IMR-90 (cell line): ENCODE results near the gene ADCY5. TPM values are rescaled to one million over a fixed set of nuclear protein-coding genes. Genes with fewer than 3 reads are reported as not detected.

Experiments used
- ATAC-seq: fragments of 200-7000 bp; cut with Tn5 transposase; 2 replicates; pipeline ENCODE4 v1.9.1; 2020; ENCODE audit warnings: low read depth, mild to moderate bottlenecking, moderate library complexity
- BruUV-seq: library from RNA; stranded (reverse); fragments of 400-500 nt; replicated peaks from 2 replicates; lab custom pipeline; 2021; lab: Mats Ljungman, UMichigan
- CTCF ChIA-PET: fragments of 300-600 bp; formaldehyde crosslinking; extraction: SDS; loops from one replicate; lab custom pipeline; 2021; ENCODE audit warnings: antibody characterized with exemption; lab: Yijun Ruan, JAX
- POLR2A ChIA-PET: fragments of 300-600 bp; sonication (Branson Sonifier 250); formaldehyde crosslinking; loops from one replicate; lab custom pipeline; 2022; ENCODE audit warnings: antibody characterized with exemption; ENCODE audit not compliant: unreplicated experiment; lab: Charles Lee
- DNase-seq: peaks from one replicate; pipeline ENCODE4 v3.0.0; 2013
- H2AFZ ChIP-seq: replicated peaks from 2 replicates; pipeline ENCODE3; 2013; ENCODE audit warnings: low read length, mild to moderate bottlenecking; ENCODE audit not compliant: poor library complexity
- H2AK5ac ChIP-seq: 2 replicates; pipeline ENCODE4 v1.6.1; 2013; ENCODE audit warnings: low read depth, low read length, inconsistent platforms
- H2AK9ac ChIP-seq: replicated peaks from 2 replicates; pipeline ENCODE3; 2013; ENCODE audit warnings: mild to moderate bottlenecking, low read depth, low read length, moderate library complexity; ENCODE audit not compliant: poor library complexity
- H2BK120ac ChIP-seq: 2 replicates; pipeline ENCODE4 v1.6.1; 2013; ENCODE audit warnings: low read depth, low read length, inconsistent platforms
- H2BK15ac ChIP-seq: 3 replicates; pipeline ENCODE4 v1.6.1; 2013; ENCODE audit warnings: low read depth, low read length, inconsistent platforms
- H2BK20ac ChIP-seq: 2 replicates; pipeline ENCODE4 v1.6.1; 2013; ENCODE audit warnings: low read depth, mild to moderate bottlenecking, inconsistent platforms, low read length, moderate library complexity
- H2BK5ac ChIP-seq: 2 replicates; pipeline ENCODE4 v1.6.1; 2013; ENCODE audit warnings: mild to moderate bottlenecking, low read depth, low read length, inconsistent platforms; ENCODE audit not compliant: poor library complexity, severe bottlenecking
- H3K14ac ChIP-seq: replicated peaks from 2 replicates; pipeline ENCODE4 v1.6.1; 2013; ENCODE audit warnings: low read depth, low read length, inconsistent platforms
- H3K18ac ChIP-seq: 2 replicates; pipeline ENCODE4 v1.6.1; 2013; ENCODE audit warnings: low read depth, low read length, control low read depth
- H3K23ac ChIP-seq: 2 replicates; pipeline ENCODE4 v1.6.1; 2013; ENCODE audit warnings: low read depth, low read length, inconsistent platforms
- H3K27ac ChIP-seq: 2 replicates; pipeline ENCODE4 v1.5.1; 2013; ENCODE audit warnings: mild to moderate bottlenecking, control low read depth, low read length; ENCODE audit not compliant: insufficient read depth
- H3K27me3 ChIP-seq: 2 replicates; pipeline ENCODE4 v1.6.1; 2013; ENCODE audit warnings: low read length; ENCODE audit not compliant: control insufficient read depth, insufficient read depth
- H3K36me3 ChIP-seq: 2 replicates; pipeline ENCODE4 v1.6.1; 2013; ENCODE audit warnings: low read length, mixed read lengths; ENCODE audit not compliant: control insufficient read depth, insufficient read depth
- H3K4ac ChIP-seq: 2 replicates; pipeline ENCODE4 v1.6.1; 2013; ENCODE audit warnings: low read depth, low read length, inconsistent platforms
- H3K4me1 ChIP-seq: 2 replicates; pipeline ENCODE4 v1.6.1; 2013; ENCODE audit warnings: low read length, mixed read lengths; ENCODE audit not compliant: control insufficient read depth, insufficient read depth
- H3K4me2 ChIP-seq: 2 replicates; pipeline ENCODE4 v1.6.1; 2013; ENCODE audit warnings: low read depth, mild to moderate bottlenecking, control low read depth, low read length, moderate library complexity
- H3K4me3 ChIP-seq: 2 replicates; pipeline ENCODE4 v1.5.1; 2013; ENCODE audit warnings: low read depth, mild to moderate bottlenecking, control low read depth, low read length, moderate library complexity; ENCODE audit not compliant: insufficient read depth
- H3K56ac ChIP-seq: 2 replicates; pipeline ENCODE4 v1.6.1; 2013; ENCODE audit warnings: low read length, inconsistent platforms; ENCODE audit not compliant: insufficient read depth; ENCODE audit errors: extremely low read depth
- H3K79me1 ChIP-seq, 2 experiments: 2 replicates each; pipeline ENCODE4 v1.6.1; 2013; ENCODE audit warnings: low read length in 2 of 2, inconsistent platforms in 1 of 2, low read depth in 1 of 2
- H3K9ac ChIP-seq: 2 replicates; pipeline ENCODE4 v1.6.1; 2013; ENCODE audit warnings: low read depth, low read length, control low read depth
- H3K9me1 ChIP-seq: 2 replicates; pipeline ENCODE4 v1.6.1; 2013; ENCODE audit warnings: low read length, inconsistent platforms; ENCODE audit not compliant: insufficient read depth
- H3K9me3 ChIP-seq: 2 replicates; pipeline ENCODE4 v1.6.1; 2013; ENCODE audit warnings: low read length; ENCODE audit not compliant: control insufficient read depth, insufficient read depth
- H4K20me1 ChIP-seq: 2 replicates; pipeline ENCODE4 v1.6.1; 2013; ENCODE audit warnings: low read length, inconsistent platforms; ENCODE audit not compliant: insufficient read depth
- H4K5ac ChIP-seq: 2 replicates; pipeline ENCODE4 v1.6.1; 2013; ENCODE audit warnings: mild to moderate bottlenecking, low read depth, low read length, control low read depth
- H4K8ac ChIP-seq, 2 experiments: 2 replicates each; pipeline ENCODE4 v1.6.1; 2013; ENCODE audit warnings: low read depth in 2 of 2, low read length in 2 of 2, control low read depth in 1 of 2, inconsistent platforms in 1 of 2
- H4K91ac ChIP-seq: 2 replicates; pipeline ENCODE4 v1.6.1; 2013; ENCODE audit warnings: low read depth, low read length, inconsistent platforms; ENCODE audit not compliant: insufficient read depth
- BHLHE40 ChIP-seq: fragments of 150-350 bp; IDR thresholded peaks from 2 replicates; pipeline ENCODE4 v1.6.1; 2016; ENCODE audit warnings: mild to moderate bottlenecking, low read depth, low read length
- CEBPB ChIP-seq: IDR thresholded peaks from 2 replicates; pipeline ENCODE4 v1.6.1; 2012; ENCODE audit warnings: low read depth, low read length, improper control_type of control experiment
- CHD1 ChIP-seq: IDR thresholded peaks from 2 replicates; pipeline ENCODE4 v1.6.1; 2012; ENCODE audit warnings: low read depth, low read length, improper control_type of control experiment
- FOS ChIP-seq: fragments of 150-350 bp; IDR thresholded peaks from 2 replicates; pipeline ENCODE4 v1.6.1; 2016; ENCODE audit warnings: low read depth, low read length
- MAFK ChIP-seq: IDR thresholded peaks from 2 replicates; pipeline ENCODE4 v1.6.1; 2012; ENCODE audit warnings: low read depth, low read length, improper control_type of control experiment
- MXI1 ChIP-seq: IDR thresholded peaks from 2 replicates; pipeline ENCODE4 v1.6.1; 2012; ENCODE audit warnings: low read depth, mild to moderate bottlenecking, low read length, moderate library complexity, borderline replicate concordance
- NFE2L2 ChIP-seq: fragments of 150-350 bp; IDR thresholded peaks from 2 replicates; pipeline ENCODE4 v1.6.1; 2016; ENCODE audit warnings: low read depth, mild to moderate bottlenecking, low read length
- POLR2A ChIP-seq: IDR thresholded peaks from 2 replicates; pipeline ENCODE4 v1.6.1; 2012; ENCODE audit warnings: mild to moderate bottlenecking, low read depth, low read length
- RAD21 ChIP-seq: IDR thresholded peaks from 2 replicates; pipeline ENCODE4 v1.6.1; 2012; ENCODE audit warnings: low read length, improper control_type of control experiment
- RFX5 ChIP-seq: IDR thresholded peaks from 2 replicates; pipeline ENCODE4 v1.8.0; 2012; ENCODE audit warnings: low read depth, mild to moderate bottlenecking, low read length, moderate library complexity
- SMC3 ChIP-seq: fragments of 150-350 bp; IDR thresholded peaks from 2 replicates; pipeline ENCODE4 v1.6.1; 2016; ENCODE audit warnings: low read depth, mild to moderate bottlenecking, antibody characterized with exemption, low read length, moderate library complexity
- WGBS, 2 experiments: methylation state at CpG; one replicate each; pipeline versions ENCODE4 v1.1.5 to v1.1.7; 2013; ENCODE audit warnings: missing lambda C conversion rate in 2 of 2; ENCODE audit not compliant: insufficient read length in 1 of 2; ENCODE audit errors: extremely low coverage in 2 of 2; 5-methylcytosine and 5-hydroxymethylcytosine counted together
- dilution Hi-C: fragments of 300-500 bp; cut with HindIII; formaldehyde crosslinking; loops from one replicate; pipeline ENCODE4 v1.14.3; 2018; ENCODE audit warnings: low sequenced_read_pairs; ENCODE audit not compliant: unreplicated experiment
- in situ Hi-C: fragments of 300-500 bp; cut with MboI; formaldehyde crosslinking; loops from 3 replicates; pipeline ENCODE4 v1.14.3; 2019; ENCODE audit warnings: low sequenced_read_pairs, inconsistent platforms, mixed read lengths
- intact Hi-C: fragments of 100-400 bp; cut with micrococcal nuclease; formaldehyde crosslinking; loops from 2 replicates; pipeline ENCODE4 v1.10.0; 2022
- polyA plus RNA-seq, 3 experiments: library from polyadenylated mRNA; depleted of rRNA; stranded (reverse); fragments of >200 nt; gene quantifications; 2 replicates each; pipeline ENCODE4 v1.2.3, GENCODE V29; 2012; ENCODE audit warnings: low replicate concordance in 1 of 3
- total RNA-seq: library from RNA; depleted of rRNA; stranded (reverse); fragments of >200 nt; gene quantifications from 2 replicates; pipeline ENCODE4 v1.2.3, GENCODE V29; 2012
- TF ChIP-seq, protein P1 (sequence below): fragments of 150-350 bp; IDR thresholded peaks from 2 replicates; pipeline ENCODE4 v1.6.1; 2016; ENCODE audit warnings: low read depth, mild to moderate bottlenecking, low read length, moderate library complexity, borderline replicate concordance
- TF ChIP-seq, protein P2 (sequence below): fragments of 150-350 bp; IDR thresholded peaks from 2 replicates; pipeline ENCODE4 v1.6.1; 2017; ENCODE audit warnings: mild to moderate bottlenecking, antibody characterized with exemption, low read length, low read depth
- TF ChIP-seq, protein P3 (sequence below): conservative IDR thresholded peaks from 2 replicates; pipeline ENCODE4 v1.5.1; 2012; ENCODE audit warnings: mild to moderate bottlenecking, low read depth, low read length, improper control_type of control experiment

The ADCY5 gene
- total and polyA plus RNA-seq, 2 of the 4 experiments (the other 2 are of a cell fraction): 0.14 to 0.18 TPM

DNA sequence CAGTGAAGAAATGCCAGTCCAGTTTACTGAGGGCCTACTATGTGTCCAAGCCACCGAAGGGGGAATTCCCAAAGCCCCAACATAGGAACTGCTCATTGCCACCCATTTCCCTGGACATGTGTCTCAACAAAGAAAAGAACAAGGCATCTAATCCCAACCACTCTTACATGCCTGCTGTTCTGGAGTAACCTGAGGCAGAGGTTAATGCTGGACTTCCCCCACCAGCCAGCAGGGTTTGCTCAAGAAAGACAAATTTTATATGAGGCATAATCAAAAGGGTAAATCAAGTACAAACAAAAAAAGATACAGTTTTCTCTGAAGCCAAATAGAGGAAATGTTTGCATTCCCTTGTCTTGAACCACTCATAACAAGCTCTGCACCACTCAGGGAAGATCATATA, 4.1 kb downstream of the ADCY5 start:
- H2BK120ac ChIP-seq: no peak overlapping the region
- no peaks in the 10 kb centered on the region for H3K79me1 ChIP-seq
- H3K9me3 ChIP-seq: peaks cover 2% of the 10 kb centered on the region; the same call in 1 of the 2 replicates
- intact Hi-C loops: no loop called here
- no peaks in the 10 kb centered on the region for H3K36me3 ChIP-seq
- no peak overlapping the region for H4K5ac ChIP-seq
- no peak for ATAC-seq
- H4K91ac ChIP-seq: no peak overlapping the region
- H3K23ac ChIP-seq: no peak overlapping the region
- dilution Hi-C loops: no loop called here
- in situ Hi-C loops: no loop called here
- no peak overlapping the region for H3K4me2 ChIP-seq
- no peak overlapping the region for H3K4me3 ChIP-seq
- no peak overlapping the region for H2BK5ac ChIP-seq
- no peak overlapping the region for H3K4ac ChIP-seq
- no peak overlapping the region for H2AK9ac ChIP-seq
- no peaks in the 10 kb centered on the region for H3K9me1 ChIP-seq
- TF ChIP-seq RFX5 (no peak), RAD21 (no peak), MAFK (no peak), CHD1 (no peak), POLR2A (no peak), MXI1 (no peak), NFE2L2 (no peak), BHLHE40 (no peak), SMC3 (no peak), FOS (no peak), CEBPB (no peak)
- TF ChIP-seq, protein P1, sequence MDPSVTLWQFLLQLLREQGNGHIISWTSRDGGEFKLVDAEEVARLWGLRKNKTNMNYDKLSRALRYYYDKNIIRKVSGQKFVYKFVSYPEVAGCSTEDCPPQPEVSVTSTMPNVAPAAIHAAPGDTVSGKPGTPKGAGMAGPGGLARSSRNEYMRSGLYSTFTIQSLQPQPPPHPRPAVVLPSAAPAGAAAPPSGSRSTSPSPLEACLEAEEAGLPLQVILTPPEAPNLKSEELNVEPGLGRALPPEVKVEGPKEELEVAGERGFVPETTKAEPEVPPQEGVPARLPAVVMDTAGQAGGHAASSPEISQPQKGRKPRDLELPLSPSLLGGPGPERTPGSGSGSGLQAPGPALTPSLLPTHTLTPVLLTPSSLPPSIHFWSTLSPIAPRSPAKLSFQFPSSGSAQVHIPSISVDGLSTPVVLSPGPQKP: no peak
- TF ChIP-seq, protein P2, sequence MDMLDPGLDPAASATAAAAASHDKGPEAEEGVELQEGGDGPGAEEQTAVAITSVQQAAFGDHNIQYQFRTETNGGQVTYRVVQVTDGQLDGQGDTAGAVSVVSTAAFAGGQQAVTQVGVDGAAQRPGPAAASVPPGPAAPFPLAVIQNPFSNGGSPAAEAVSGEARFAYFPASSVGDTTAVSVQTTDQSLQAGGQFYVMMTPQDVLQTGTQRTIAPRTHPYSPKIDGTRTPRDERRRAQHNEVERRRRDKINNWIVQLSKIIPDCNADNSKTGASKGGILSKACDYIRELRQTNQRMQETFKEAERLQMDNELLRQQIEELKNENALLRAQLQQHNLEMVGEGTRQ: no peak
- TF ChIP-seq, protein P3, sequence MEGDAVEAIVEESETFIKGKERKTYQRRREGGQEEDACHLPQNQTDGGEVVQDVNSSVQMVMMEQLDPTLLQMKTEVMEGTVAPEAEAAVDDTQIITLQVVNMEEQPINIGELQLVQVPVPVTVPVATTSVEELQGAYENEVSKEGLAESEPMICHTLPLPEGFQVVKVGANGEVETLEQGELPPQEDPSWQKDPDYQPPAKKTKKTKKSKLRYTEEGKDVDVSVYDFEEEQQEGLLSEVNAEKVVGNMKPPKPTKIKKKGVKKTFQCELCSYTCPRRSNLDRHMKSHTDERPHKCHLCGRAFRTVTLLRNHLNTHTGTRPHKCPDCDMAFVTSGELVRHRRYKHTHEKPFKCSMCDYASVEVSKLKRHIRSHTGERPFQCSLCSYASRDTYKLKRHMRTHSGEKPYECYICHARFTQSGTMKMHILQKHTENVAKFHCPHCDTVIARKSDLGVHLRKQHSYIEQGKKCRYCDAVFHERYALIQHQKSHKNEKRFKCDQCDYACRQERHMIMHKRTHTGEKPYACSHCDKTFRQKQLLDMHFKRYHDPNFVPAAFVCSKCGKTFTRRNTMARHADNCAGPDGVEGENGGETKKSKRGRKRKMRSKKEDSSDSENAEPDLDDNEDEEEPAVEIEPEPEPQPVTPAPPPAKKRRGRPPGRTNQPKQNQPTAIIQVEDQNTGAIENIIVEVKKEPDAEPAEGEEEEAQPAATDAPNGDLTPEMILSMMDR: no peak
- H3K56ac ChIP-seq: no peak overlapping the region
- no peaks in the 10 kb centered on the region for H4K20me1 ChIP-seq
- BruUV-seq: no TSS peak
- no peak overlapping the region for H2AFZ ChIP-seq
- no peaks in the 10 kb centered on the region for H3K4me1 ChIP-seq
- no peak overlapping the region for H2AK5ac ChIP-seq
- no peak overlapping the region for H3K9ac ChIP-seq
- no peak for DNase-seq
- no CpG with 5 or more reads among the region's 1 CpG for WGBS, 2 experiments
- no peak overlapping the region for H3K14ac ChIP-seq
- ChIA-PET POLR2A (no interaction called here), CTCF (no interaction called here)
- no peak overlapping the region for H3K18ac ChIP-seq
- no peak overlapping the region for H4K8ac ChIP-seq
- H3K27me3 ChIP-seq: peaks cover 81% of the 10 kb centered on the region
- no peak overlapping the region for H2BK20ac ChIP-seq
- H3K27ac ChIP-seq: no peak overlapping the region
- no peak overlapping the region for H2BK15ac ChIP-seq
